ENCODE data around the gene KRTAP5-8. TPM values are rescaled to one million over a fixed set of nuclear protein-coding genes. Genes with fewer than 3 reads are reported as not detected.
"Not testable (repeated sequence)": the region's sequence is repeated elsewhere in the genome, so short reads cannot be mapped to it uniquely, and the experiment has no call there.

The KRTAP5-8 gene
- total RNA-seq, 4 donors from 2014 or later = 3.8 to 8.9 (median 5.3) TPM; not detected in 1

- H3K9me3 ChIP-seq = no peaks in the 10 kb centered on the region
- H3K4me1 ChIP-seq = peaks cover 5% of the 10 kb centered on the region
- peaks cover 6% of the 10 kb centered on the region for H3K27me3 ChIP-seq
- H3K4me3 ChIP-seq = no peak overlapping the region
- H3K27ac ChIP-seq = no peak overlapping the region
- TF ChIP-seq POLR2A (IDR thresholded peaks at IDR 0.05) (no peak), POLR2AphosphoS5 (IDR thresholded peaks at IDR 0.05) (no peak), EP300 (IDR thresholded peaks at IDR 0.05) (no peak), CTCF (IDR thresholded peaks at IDR 0.05) (no peak)
- WGBS = 77% methylated on average over 10 of the region's 11 CpGs
- no peak for DNase-seq (ENCODE audit: low spot score in 2 of 2)
- no peaks in the 10 kb centered on the region for H3K36me3 ChIP-seq
Measured at GRCh38 chr11:71572811-71573210, 35.0 kb downstream of the KRTAP5-8 start.

- 89% methylated on average over 5 of the region's 5 CpGs for WGBS
- peaks cover 12% of the 10 kb centered on the region for H3K27me3 ChIP-seq
- H3K4me3 ChIP-seq = no peak overlapping the region
- DNase-seq (ENCODE audit: low spot score in 2 of 2) = no peak
- TF ChIP-seq POLR2AphosphoS5 (IDR thresholded peaks at IDR 0.05) (no peak), CTCF (IDR thresholded peaks at IDR 0.05) (no peak), EP300 (IDR thresholded peaks at IDR 0.05) (no peak), POLR2A (IDR thresholded peaks at IDR 0.05) (no peak)
- no peaks in the 10 kb centered on the region for H3K36me3 ChIP-seq
- H3K27ac ChIP-seq = no peak overlapping the region
- no peaks in the 10 kb centered on the region for H3K4me1 ChIP-seq
- H3K9me3 ChIP-seq = no peaks in the 10 kb centered on the region
Measured at GRCh38 chr11:71574418-71574817, 36.6 kb downstream of the KRTAP5-8 start.

- no peak overlapping the region for H3K27ac ChIP-seq
- peaks cover 6% of the 10 kb centered on the region for H3K4me1 ChIP-seq
- H3K4me3 ChIP-seq = no peak overlapping the region
- peaks cover 12% of the 10 kb centered on the region for H3K27me3 ChIP-seq
- TF ChIP-seq POLR2AphosphoS5 (IDR thresholded peaks at IDR 0.05) (no peak), CTCF (IDR thresholded peaks at IDR 0.05) (no peak), POLR2A (IDR thresholded peaks at IDR 0.05) (no peak), EP300 (IDR thresholded peaks at IDR 0.05) (no peak)
- 72% methylated on average over 4 of the region's 4 CpGs for WGBS
- no peak for DNase-seq (ENCODE audit: low spot score in 2 of 2)
- H3K36me3 ChIP-seq = no peaks in the 10 kb centered on the region
- H3K9me3 ChIP-seq = no peaks in the 10 kb centered on the region
Measured at GRCh38 chr11:71575723-71576424, 38.0 kb downstream of the KRTAP5-8 start.

- H3K27me3 ChIP-seq = peaks cover 13% of the 10 kb centered on the region
- DNase-seq (ENCODE audit: low spot score in 2 of 2); H3K36me3 ChIP-seq; H3K27ac ChIP-seq; H3K4me3 ChIP-seq; H3K4me1 ChIP-seq; H3K9me3 ChIP-seq: not testable (repeated sequence)
- 88% methylated on average over 13 of the region's 41 CpGs for WGBS
Measured at GRCh38 chr11:71576688-71577465, 39.1 kb downstream of the KRTAP5-8 start.

- Histone ChIP-seq H3K4me3 (no peak overlapping the region), H3K27ac (no peak overlapping the region), H3K9me3 (no peaks in the 10 kb centered on the region), H3K27me3 (peaks cover 20% of the 10 kb centered on the region), H3K4me1 (peaks cover 11% of the 10 kb centered on the region), H3K36me3 (no peaks in the 10 kb centered on the region)
- WGBS = 86% methylated on average over 7 of the region's 7 CpGs
- TF ChIP-seq EP300 (IDR thresholded peaks at IDR 0.05) (no peak), POLR2AphosphoS5 (IDR thresholded peaks at IDR 0.05) (no peak), POLR2A (IDR thresholded peaks at IDR 0.05) (no peak), CTCF (IDR thresholded peaks at IDR 0.05) (no peak)
- no peak for DNase-seq (ENCODE audit: low spot score in 2 of 2)
Measured at GRCh38 chr11:71577469-71578004, 39.7 kb downstream of the KRTAP5-8 start.

- not testable (repeated sequence) for H3K27ac ChIP-seq; DNase-seq (ENCODE audit: low spot score in 2 of 2); H3K4me3 ChIP-seq; H3K36me3 ChIP-seq; H3K9me3 ChIP-seq
- 56% methylated on average over 7 of the region's 7 CpGs for WGBS
- H3K27me3 ChIP-seq = peaks cover 25% of the 10 kb centered on the region
- H3K4me1 ChIP-seq = peaks cover 11% of the 10 kb centered on the region
Measured at GRCh38 chr11:71579513-71579912, 41.7 kb downstream of the KRTAP5-8 start.
